OCI-LY3 (cell line): ENCODE data around the gene SYTL5.

ENCODE experiments used
- H2AFZ ChIP-seq: fragments of 200-600, 300-600 bp; shearing (Covaris generic); 2 replicates; pipeline ENCODE4 v1.6.0; 2014; ENCODE audit warnings: antibody characterized with exemption, low read depth, low read length
- H3K27ac ChIP-seq: fragments of 200-600, 300-600 bp; sonication (generic); 2 replicates; pipeline ENCODE4 v1.5.1; 2014; ENCODE audit warnings: mild to moderate bottlenecking, low read length, moderate library complexity, mixed read lengths
- H3K27me3 ChIP-seq: fragments of 200-600, 300-600 bp; sonication (generic); 2 replicates; pipeline ENCODE4 v1.6.1; 2014; ENCODE audit warnings: low read depth, low read length, mixed read lengths
- H3K36me3 ChIP-seq: fragments of 200-600, 300-600 bp; sonication (generic); replicated peaks from 2 replicates; pipeline ENCODE3; 2014; ENCODE audit warnings: low read depth, low read length, mixed read lengths
- H3K4me1 ChIP-seq: fragments of 300-600, 200-600 bp; sonication (generic); 2 replicates; pipeline ENCODE4 v1.6.1; 2014; ENCODE audit warnings: low read length, mixed read lengths
- H3K4me2 ChIP-seq: fragments of 200-600, 300-600 bp; sonication (generic); 2 replicates; pipeline ENCODE4 v1.6.1; 2014; ENCODE audit warnings: low read length, mixed read lengths
- H3K4me3 ChIP-seq: fragments of 300-600, 200-600 bp; sonication (generic); 2 replicates; pipeline ENCODE4 v1.5.1; 2014; ENCODE audit warnings: antibody characterized with exemption, mild to moderate bottlenecking, low read length, moderate library complexity
- H3K79me2 ChIP-seq: fragments of 300-600, 200-600 bp; shearing (Covaris generic); 2 replicates; pipeline ENCODE4 v1.6.1; 2014; ENCODE audit warnings: mild to moderate bottlenecking, low read length, mixed read lengths
- H3K9ac ChIP-seq: fragments of 300-600, 200-600 bp; shearing (Covaris generic); 2 replicates; pipeline ENCODE4 v1.6.0; 2014; ENCODE audit warnings: mild to moderate bottlenecking, low read length, moderate library complexity
- H3K9me3 ChIP-seq: fragments of 200-600, 300-600 bp; shearing (Covaris generic); 2 replicates; pipeline ENCODE4 v1.6.1; 2014; ENCODE audit warnings: low read length, mixed read lengths; ENCODE audit not compliant: insufficient read depth
- H4K20me1 ChIP-seq: fragments of 200-600, 300-600 bp; sonication (generic); 2 replicates; pipeline ENCODE4 v1.6.1; 2016; ENCODE audit warnings: low read length, mixed read lengths; ENCODE audit not compliant: insufficient read depth
- CTCF ChIP-seq: fragments of 200-600, 300-600 bp; sonication (generic); IDR thresholded peaks from 2 replicates; pipeline ENCODE4 v1.5.1; 2014; ENCODE audit warnings: antibody characterized with exemption, low read length, low read depth
- EZH2phosphoT487 ChIP-seq: fragments of 200-600 bp; shearing (Covaris generic); IDR thresholded peaks from 2 replicates; pipeline ENCODE4 v1.6.1; 2018; ENCODE audit warnings: antibody characterized with exemption, mixed run types, low read depth

SYTL5 gene

GRCh38 chrX:37967714-37968113, 38.6 kb upstream of the SYTL5 start:
- H3K4me3 ChIP-seq = no peak overlapping the region
- no peaks in the 10 kb centered on the region for H3K27me3 ChIP-seq
- no peaks in the 10 kb centered on the region for H3K36me3 ChIP-seq
- no peak overlapping the region for H3K9ac ChIP-seq
- H2AFZ ChIP-seq = no peak overlapping the region
- no peak overlapping the region for H3K27ac ChIP-seq
- H3K9me3 ChIP-seq = no peaks in the 10 kb centered on the region
- H3K4me2 ChIP-seq = no peak overlapping the region
- TF ChIP-seq CTCF (no peak), EZH2phosphoT487 (no peak)
- no peaks in the 10 kb centered on the region for H4K20me1 ChIP-seq
- H3K79me2 ChIP-seq = no peaks in the 10 kb centered on the region
- H3K4me1 ChIP-seq = no peaks in the 10 kb centered on the region

GRCh38 chrX:37975421-37975820, 30.9 kb upstream of the SYTL5 start:
- Histone ChIP-seq H4K20me1 (no peaks in the 10 kb centered on the region), H3K79me2 (no peaks in the 10 kb centered on the region), H3K27ac (no peak overlapping the region), H2AFZ (no peak overlapping the region), H3K36me3 (no peaks in the 10 kb centered on the region), H3K9me3 (no peaks in the 10 kb centered on the region), H3K4me2 (no peak overlapping the region), H3K4me1 (no peaks in the 10 kb centered on the region), H3K27me3 (no peaks in the 10 kb centered on the region), H3K4me3 (no peak overlapping the region), H3K9ac (no peak overlapping the region)
- TF ChIP-seq EZH2phosphoT487 (no peak), CTCF (no peak)

- H3K4me2 ChIP-seq = no peak overlapping the region
- no peaks in the 10 kb centered on the region for H3K36me3 ChIP-seq
- H3K9me3 ChIP-seq = no peaks in the 10 kb centered on the region
- no peaks in the 10 kb centered on the region for H3K79me2 ChIP-seq
- H3K9ac ChIP-seq = no peak overlapping the region
- H2AFZ ChIP-seq = no peak overlapping the region
- H3K27ac ChIP-seq = no peak overlapping the region
- no peak overlapping the region for H3K4me3 ChIP-seq
- no peaks in the 10 kb centered on the region for H3K27me3 ChIP-seq
- no peaks in the 10 kb centered on the region for H4K20me1 ChIP-seq
- no peak for TF ChIP-seq CTCF
- no peak for TF ChIP-seq EZH2phosphoT487
- no peaks in the 10 kb centered on the region for H3K4me1 ChIP-seq
Observed at GRCh38 chrX:37976153-37976552, 30.2 kb upstream of the SYTL5 start.

GRCh38 chrX:37984880-37985279, 21.5 kb upstream of the SYTL5 start:
- no peaks in the 10 kb centered on the region for H3K9me3 ChIP-seq
- H3K9ac ChIP-seq = no peak overlapping the region
- H3K27ac ChIP-seq = no peak overlapping the region
- no peaks in the 10 kb centered on the region for H4K20me1 ChIP-seq
- no peak overlapping the region for H3K4me3 ChIP-seq
- no peak overlapping the region for H2AFZ ChIP-seq
- no peaks in the 10 kb centered on the region for H3K4me1 ChIP-seq
- no peaks in the 10 kb centered on the region for H3K36me3 ChIP-seq
- no peak overlapping the region for H3K4me2 ChIP-seq
- no peaks in the 10 kb centered on the region for H3K79me2 ChIP-seq
- no peaks in the 10 kb centered on the region for H3K27me3 ChIP-seq
- TF ChIP-seq CTCF = no peak
- no peak for TF ChIP-seq EZH2phosphoT487
